ENCODE data around the gene FBXW10B.
"Not testable (repeated sequence)": the region's sequence is repeated elsewhere in the genome, so short reads cannot be mapped to it uniquely, and the experiment has no call there.

The FBXW10B gene

GRCh38 chr17:15630930-15631453, 11.5 kb upstream of the FBXW10B start:
- DNase-seq: not testable (repeated sequence)

GRCh38 chr17:15629991-15630390, 10.5 kb upstream of the FBXW10B start:
- DNase-seq: not testable (repeated sequence)

- not testable (repeated sequence) for DNase-seq
Measured at GRCh38 chr17:15623661-15624209, 4.2 kb upstream of the FBXW10B start.

GRCh38 chr17:15623255-15623654, 3.8 kb upstream of the FBXW10B start:
- not testable (repeated sequence) for DNase-seq

GRCh38 chr17:15622124-15622523, 2.6 kb upstream of the FBXW10B start:
- not testable (repeated sequence) for DNase-seq

- DNase-seq: not testable (repeated sequence)
Measured at GRCh38 chr17:15616828-15617227, 2.7 kb downstream of the FBXW10B start.

- not testable (repeated sequence) for DNase-seq
Measured at GRCh38 chr17:15615850-15616249, 3.7 kb downstream of the FBXW10B start.

- DNase-seq: not testable (repeated sequence)
Measured at GRCh38 chr17:15613111-15613510, 6.4 kb downstream of the FBXW10B start.

- DNase-seq: not testable (repeated sequence)
Measured at GRCh38 chr17:15592960-15593359, 26.5 kb downstream of the FBXW10B start.

GRCh38 chr17:15591986-15592385, 27.5 kb downstream of the FBXW10B start:
- not testable (repeated sequence) for DNase-seq

GRCh38 chr17:15590844-15591243, 28.7 kb downstream of the FBXW10B start:
- DNase-seq: not testable (repeated sequence)

GRCh38 chr17:15589544-15590536, 29.7 kb downstream of the FBXW10B start:
- not testable (repeated sequence) for DNase-seq

- DNase-seq: not testable (repeated sequence)
Measured at GRCh38 chr17:15588017-15588416, 31.5 kb downstream of the FBXW10B start.

GRCh38 chr17:15583313-15583712, 36.2 kb downstream of the FBXW10B start:
- not testable (repeated sequence) for DNase-seq

GRCh38 chr17:15581462-15581861, 38.0 kb downstream of the FBXW10B start:
- DNase-seq: not testable (repeated sequence)

- not testable (repeated sequence) for DNase-seq
Measured at GRCh38 chr17:15576848-15577247, 42.7 kb downstream of the FBXW10B start.

- not testable (repeated sequence) for DNase-seq
Measured at GRCh38 chr17:15574660-15575059, 44.8 kb downstream of the FBXW10B start.

- not testable (repeated sequence) for DNase-seq
Measured at GRCh38 chr17:15573870-15574269, 45.6 kb downstream of the FBXW10B start.
